SU-DHL-6 (cell line): ENCODE measurements around the gene UCP2.

Experiments used
- H2AFZ ChIP-seq: fragments of 200-600 bp; sonication (generic); 2 replicates; pipeline ENCODE4 v1.6.1; 2014; ENCODE audit warnings: low read depth, mild to moderate bottlenecking, moderate library complexity, mixed read lengths, antibody characterized with exemption, low read length; ENCODE audit not compliant: severe bottlenecking
- H3F3A ChIP-seq: fragments of 200-600 bp; shearing (Covaris generic); 2 replicates; pipeline ENCODE4 v1.6.0; 2016; ENCODE audit warnings: antibody characterized with exemption, mild to moderate bottlenecking; ENCODE audit not compliant: insufficient read depth
- H3K27ac ChIP-seq: fragments of 200-600 bp; sonication (generic); 2 replicates; pipeline ENCODE4 v1.5.1; 2016; ENCODE audit warnings: low read depth, mild to moderate bottlenecking, low read length, moderate library complexity, mixed read lengths
- H3K27me3 ChIP-seq: fragments of 200-600 bp; sonication (generic), shearing (Covaris generic); 2 replicates; pipeline ENCODE4 v1.6.0; 2014; ENCODE audit warnings: mild to moderate bottlenecking, low read length
- H3K36me3 ChIP-seq: fragments of 200-600 bp; sonication (generic); 2 replicates; pipeline ENCODE4 v1.6.1; 2014; ENCODE audit warnings: mild to moderate bottlenecking, low read length, mixed read lengths
- H3K4me2 ChIP-seq: fragments of 300-600, 200-600 bp; shearing (Covaris generic), sonication (generic); 2 replicates; pipeline ENCODE4 v1.6.0; 2014; ENCODE audit warnings: low read length, low read depth, mild to moderate bottlenecking; ENCODE audit not compliant: poor library complexity, severe bottlenecking
- H3K4me3 ChIP-seq: fragments of 200-600 bp; sonication (generic); 2 replicates; pipeline ENCODE4 v1.5.1; 2014; ENCODE audit warnings: antibody characterized with exemption, low read length, mild to moderate bottlenecking, mixed read lengths; ENCODE audit not compliant: insufficient read depth, poor library complexity, severe bottlenecking
- H3K79me2 ChIP-seq: fragments of 200-600 bp; sonication (generic); 2 replicates; pipeline ENCODE4 v1.6.1; 2014; ENCODE audit warnings: mild to moderate bottlenecking, low read length, moderate library complexity; ENCODE audit not compliant: insufficient read depth
- H3K9ac ChIP-seq: fragments of 200-600 bp; sonication (generic); 2 replicates; pipeline ENCODE4 v1.7.0; 2014; ENCODE audit warnings: mild to moderate bottlenecking, low read length
- H3K9me2 ChIP-seq: fragments of 200-600 bp; sonication (generic); replicated peaks from 2 replicates; pipeline ENCODE4 v1.6.1; 2014; ENCODE audit warnings: low read length; ENCODE audit not compliant: insufficient read depth
- H3K9me3 ChIP-seq: fragments of 200-600 bp; sonication (generic); 2 replicates; pipeline ENCODE4 v1.6.1; 2014; ENCODE audit warnings: low read length, mixed read lengths; ENCODE audit not compliant: insufficient read depth
- H4K20me1 ChIP-seq: fragments of 200-600 bp; sonication (generic); 2 replicates; pipeline ENCODE4 v1.6.1; 2014; ENCODE audit warnings: low read depth, mild to moderate bottlenecking, antibody characterized with exemption, low read length, moderate library complexity, mixed read lengths
- CTCF ChIP-seq: fragments of 200-600 bp; sonication (generic); IDR thresholded peaks from one replicate; pipeline ENCODE4 v1.5.1; 2017; ENCODE audit warnings: antibody characterized with exemption, mild to moderate bottlenecking, low read length, moderate library complexity; ENCODE audit not compliant: insufficient read depth, poor library complexity, severe bottlenecking
- EZH2phosphoT487 ChIP-seq: fragments of 200-600 bp; sonication (generic), shearing (Covaris generic); conservative IDR thresholded peaks from 2 replicates; pipeline ENCODE4 v1.6.1; 2018; ENCODE audit warnings: mild to moderate bottlenecking, antibody characterized with exemption, low read length, moderate library complexity, mixed read lengths

UCP2 gene

GRCh38 chr11:74015919-74016684, 33.5 kb upstream of the UCP2 start:
- Histone ChIP-seq H3K27ac (no peak overlapping the region), H3F3A (no peaks in the 10 kb centered on the region), H3K9me3 (no peaks in the 10 kb centered on the region), H2AFZ (no peak overlapping the region), H3K9me2 (no peaks in the 10 kb centered on the region), H3K4me2 (no peak overlapping the region), H4K20me1 (no peaks in the 10 kb centered on the region), H3K4me3 (no peak overlapping the region), H3K79me2 (no peaks in the 10 kb centered on the region), H3K27me3 (no peaks in the 10 kb centered on the region), H3K36me3 (no peaks in the 10 kb centered on the region), H3K9ac (no peak overlapping the region)
- TF ChIP-seq CTCF: no peak

- no peak overlapping the region for H3K9ac ChIP-seq
- H3K4me3 ChIP-seq: no peak overlapping the region
- H4K20me1 ChIP-seq: no peaks in the 10 kb centered on the region
- H3K9me3 ChIP-seq: no peaks in the 10 kb centered on the region
- H3K9me2 ChIP-seq: no peaks in the 10 kb centered on the region
- H3K27me3 ChIP-seq: no peaks in the 10 kb centered on the region
- no peak overlapping the region for H2AFZ ChIP-seq
- no peaks in the 10 kb centered on the region for H3K79me2 ChIP-seq
- no peak overlapping the region for H3K27ac ChIP-seq
- no peaks in the 10 kb centered on the region for H3F3A ChIP-seq
- TF ChIP-seq EZH2phosphoT487 (no peak), CTCF (no peak)
- H3K36me3 ChIP-seq: no peaks in the 10 kb centered on the region
- H3K4me2 ChIP-seq: no peak overlapping the region
Observed at GRCh38 chr11:74014880-74015279, 32.2 kb upstream of the UCP2 start.

- Histone ChIP-seq H3K4me2 (no peak overlapping the region), H3K9me2 (no peaks in the 10 kb centered on the region), H3K9ac (no peak overlapping the region), H3K9me3 (no peaks in the 10 kb centered on the region), H3K4me3 (no peak overlapping the region), H3K27me3 (no peaks in the 10 kb centered on the region), H3K27ac (no peak overlapping the region), H3K36me3 (no peaks in the 10 kb centered on the region), H3F3A (no peaks in the 10 kb centered on the region), H2AFZ (no peak overlapping the region), H3K79me2 (no peaks in the 10 kb centered on the region), H4K20me1 (no peaks in the 10 kb centered on the region)
- no peak for TF ChIP-seq CTCF
- TF ChIP-seq EZH2phosphoT487: no peak
Observed at GRCh38 chr11:74013141-74013540, 30.5 kb upstream of the UCP2 start.
